NCI-H2227 (cell line): ENCODE results near the gene GALM.
"Not testable (repeated sequence)": the region's sequence is repeated elsewhere in the genome, so short reads cannot be mapped to it uniquely, and the experiment has no call there.

Experiments
- DNase-seq: peaks from one replicate; lab custom pipeline; 2025; ENCODE audit not compliant: unreplicated experiment; lab: John Stamatoyannopoulos, UW

The GALM gene

DNA sequence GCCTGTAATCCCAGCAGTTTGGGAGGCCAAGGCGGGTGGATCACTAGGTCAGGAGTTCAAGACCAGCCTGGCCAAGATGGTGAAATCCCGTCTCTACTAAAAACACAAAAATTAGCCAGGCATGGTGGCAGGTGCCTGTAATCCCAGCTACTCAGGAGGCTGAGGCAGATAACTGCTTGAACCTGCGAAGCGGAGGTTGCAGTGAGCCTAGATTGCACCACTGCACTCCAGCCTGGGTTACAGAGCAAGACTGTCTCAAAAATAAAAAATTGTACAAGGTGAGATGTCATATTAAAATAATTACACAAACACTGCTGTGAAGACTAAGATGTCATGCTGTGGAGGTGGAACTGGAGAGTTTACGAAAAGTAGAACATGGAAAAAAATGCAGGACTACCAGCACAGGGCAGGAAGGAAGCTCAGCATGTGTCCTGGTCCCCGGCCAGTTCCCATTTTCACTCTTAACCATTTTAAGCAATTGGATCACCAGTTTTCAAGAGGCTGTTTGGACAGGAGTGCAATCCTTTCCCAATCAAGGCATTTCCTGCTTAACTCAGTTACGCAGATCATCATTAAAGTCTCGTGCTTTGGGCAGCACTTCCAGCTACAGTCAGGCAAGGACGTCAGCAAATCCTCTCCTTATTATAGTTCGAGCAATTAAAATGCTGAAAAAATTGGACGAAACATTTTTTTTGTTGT, 71.2 kb downstream of the GALM start:
- peak; percentile 26 for DNase-seq

DNA sequence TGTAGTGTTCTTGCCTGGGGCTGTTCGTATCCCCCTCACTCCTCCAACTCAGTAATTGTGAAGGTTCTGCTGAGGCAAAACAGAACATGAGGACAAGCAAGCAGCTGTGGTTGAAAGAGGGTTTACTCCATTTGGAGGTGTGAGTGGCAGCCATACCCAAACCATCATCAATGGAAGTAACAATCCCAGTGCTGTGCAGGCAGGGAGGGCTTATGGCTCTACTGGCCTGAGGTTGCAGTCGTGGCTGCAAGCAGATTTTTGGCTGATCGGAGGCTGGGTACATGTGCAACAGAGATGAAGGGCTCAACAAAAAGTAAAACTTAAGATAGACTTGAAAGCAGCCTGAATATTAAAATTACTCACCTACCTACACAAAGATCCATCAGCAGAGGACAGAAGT, 72.0 kb downstream of the GALM start:
- DNase-seq: no peak

DNA sequence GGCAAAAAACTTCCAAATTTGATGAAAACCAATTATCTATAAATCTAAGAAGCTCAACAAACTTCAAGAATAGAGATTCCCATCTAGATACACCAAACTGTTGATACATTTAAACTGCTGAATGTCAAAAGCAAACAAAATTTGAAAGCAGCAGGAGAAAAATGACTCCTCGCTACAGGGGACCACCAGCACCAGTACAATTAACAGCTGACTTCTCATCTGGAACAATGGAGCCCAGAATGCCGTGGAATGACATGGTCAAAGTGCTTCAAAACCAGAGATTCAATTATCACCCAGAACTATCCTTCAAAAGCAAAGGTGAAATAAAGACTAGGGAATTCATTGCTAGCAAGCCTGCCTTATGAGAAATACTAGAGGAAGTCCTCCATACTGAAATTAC, 73.6 kb downstream of the GALM start:
- DNase-seq: no peak

DNA sequence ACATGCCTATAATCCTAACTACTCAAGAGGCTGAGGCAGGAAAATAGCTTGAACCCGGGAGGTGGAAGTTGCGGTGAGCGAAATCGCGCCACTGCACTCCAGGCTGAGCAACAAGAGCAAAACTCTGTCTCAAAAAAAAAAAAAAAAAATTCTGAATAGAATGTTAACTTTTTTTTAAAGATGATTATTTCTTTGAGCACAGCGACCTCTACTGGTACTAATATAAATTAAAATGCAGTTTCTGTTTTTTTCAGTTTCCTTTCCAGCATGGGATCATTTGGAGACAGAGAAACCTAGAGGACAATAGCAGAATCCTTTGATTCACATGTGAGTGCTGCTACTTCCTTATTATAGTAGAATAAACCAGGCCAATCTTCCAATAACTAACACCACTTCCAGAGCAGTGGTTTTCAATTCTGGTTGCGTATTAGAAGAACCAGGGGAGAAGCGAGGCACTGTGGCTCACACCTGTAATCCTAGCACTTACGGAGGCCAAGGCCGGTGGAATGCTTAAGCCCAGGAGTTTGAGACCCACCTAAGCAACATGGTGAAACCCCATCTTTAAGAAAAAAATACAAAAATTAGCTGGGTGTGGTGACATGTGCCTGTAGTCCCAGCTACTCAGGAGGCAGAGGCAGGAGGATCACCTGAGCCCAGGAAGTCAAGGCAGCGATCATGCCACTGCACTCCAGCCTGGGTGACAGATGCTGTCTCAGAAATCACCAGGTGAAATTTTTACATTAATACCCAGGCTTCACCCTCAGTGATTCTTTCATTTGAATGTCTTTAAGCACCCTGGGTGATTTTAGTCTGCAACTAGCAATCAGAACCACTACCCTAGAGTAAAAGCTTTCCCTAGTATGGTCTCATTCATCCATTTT, 75.2 kb downstream of the GALM start:
- DNase-seq: peak; percentile 65

DNA sequence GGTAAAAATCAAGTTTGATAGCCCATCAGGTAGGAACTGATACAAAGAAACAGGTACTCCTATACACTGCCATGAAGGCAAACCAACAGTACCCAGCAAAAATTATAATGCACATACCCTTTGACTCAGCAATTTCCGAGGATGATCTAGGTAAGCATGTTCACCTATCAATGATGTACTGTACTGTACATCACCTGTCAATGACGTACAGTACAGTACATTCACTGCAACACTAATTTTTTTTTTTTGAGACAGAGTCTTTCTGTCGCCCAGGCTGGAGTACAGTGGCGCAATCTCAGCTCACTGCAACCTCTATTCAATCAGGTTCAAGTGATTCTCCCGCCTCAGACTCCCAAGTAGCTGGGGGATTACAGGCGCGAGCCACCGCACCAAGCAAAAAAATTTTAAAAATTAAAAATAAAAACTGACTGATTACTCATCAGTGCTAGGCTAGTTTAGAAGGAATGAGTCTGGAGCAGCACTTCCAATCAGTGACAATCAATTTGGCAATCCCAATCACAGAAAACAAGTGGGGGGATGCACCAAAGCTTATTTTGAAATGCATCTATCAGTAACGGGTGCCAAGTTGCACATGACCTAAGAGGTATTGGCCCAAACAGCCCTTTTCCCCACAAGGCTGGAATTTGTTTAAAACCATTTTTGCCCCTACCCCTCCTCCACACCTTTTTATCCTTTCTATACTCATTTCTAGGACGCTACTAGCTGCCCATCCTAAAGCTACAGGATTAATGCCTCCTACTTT, 77.1 kb downstream of the GALM start:
- DNase-seq: no peak

DNA sequence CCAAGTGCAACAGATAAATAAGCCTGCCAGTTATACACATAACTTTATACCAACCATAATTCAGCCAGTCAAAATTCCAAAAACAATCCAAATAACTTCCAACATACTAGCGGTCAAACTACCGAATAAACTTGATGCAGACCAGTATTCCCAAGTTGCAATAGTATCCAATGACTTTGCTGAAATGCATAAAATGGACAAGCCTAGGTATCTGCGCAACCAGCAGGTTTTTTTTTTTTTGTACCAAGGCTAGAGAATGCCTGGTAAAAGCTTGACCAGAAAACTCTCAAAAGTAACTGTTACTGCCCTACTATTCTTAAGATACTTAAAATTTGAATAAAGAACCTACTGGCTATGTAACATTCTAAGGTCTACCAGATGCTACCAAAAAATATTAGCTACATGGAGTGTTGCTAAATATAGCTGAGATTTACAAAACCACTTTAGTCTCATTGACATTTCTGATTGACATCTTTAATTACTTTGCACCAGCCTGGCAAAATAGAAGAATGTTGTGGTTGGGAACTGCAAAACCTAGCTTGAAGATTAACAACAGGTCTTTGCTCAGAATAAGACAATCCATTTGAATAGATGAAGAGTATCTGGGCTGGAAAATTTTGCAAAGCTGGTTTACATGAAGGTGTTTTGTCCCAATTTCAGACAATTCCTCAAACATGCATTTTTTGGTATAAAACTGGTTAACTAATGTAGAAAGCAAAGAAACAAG, 77.9 kb downstream of the GALM start:
- DNase-seq: no peak

DNA sequence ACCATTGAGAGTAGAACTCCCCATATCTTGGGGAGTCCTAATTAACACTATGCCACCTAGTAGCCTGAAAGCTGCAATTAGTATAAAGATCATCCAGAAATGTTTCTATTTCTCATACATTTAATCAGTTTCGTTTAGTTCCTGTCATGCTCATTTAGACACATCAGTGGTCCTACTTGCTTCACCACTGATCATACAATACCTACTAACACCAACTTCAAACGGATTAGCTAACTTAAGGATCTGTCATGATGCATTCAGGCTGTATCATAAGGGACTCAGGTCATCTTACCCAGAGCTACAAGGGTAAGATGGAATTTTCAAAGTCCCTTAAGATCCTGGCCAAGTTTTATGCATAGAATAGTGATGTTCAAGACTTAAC, 78.5 kb downstream of the GALM start:
- DNase-seq: no peak

DNA sequence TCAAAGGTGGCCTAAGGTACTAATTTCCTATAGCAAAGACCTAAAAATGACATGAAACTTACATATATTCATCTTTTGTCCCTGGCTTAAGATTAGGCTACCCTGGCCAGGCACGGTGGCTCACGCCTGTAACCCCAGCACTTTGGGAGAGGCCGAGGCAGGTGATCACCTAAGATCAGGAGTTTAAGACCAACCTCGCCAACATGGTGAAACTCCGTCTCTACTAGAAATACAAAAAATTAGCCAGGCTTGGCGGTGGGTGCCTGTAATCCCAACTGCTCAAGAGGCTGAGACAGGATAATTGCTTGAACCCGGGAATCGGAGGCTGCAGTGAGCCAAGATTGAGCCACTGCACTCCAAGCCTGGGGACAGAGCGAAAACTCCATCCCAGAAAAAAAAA, 79.4 kb downstream of the GALM start:
- no peak for DNase-seq

DNA sequence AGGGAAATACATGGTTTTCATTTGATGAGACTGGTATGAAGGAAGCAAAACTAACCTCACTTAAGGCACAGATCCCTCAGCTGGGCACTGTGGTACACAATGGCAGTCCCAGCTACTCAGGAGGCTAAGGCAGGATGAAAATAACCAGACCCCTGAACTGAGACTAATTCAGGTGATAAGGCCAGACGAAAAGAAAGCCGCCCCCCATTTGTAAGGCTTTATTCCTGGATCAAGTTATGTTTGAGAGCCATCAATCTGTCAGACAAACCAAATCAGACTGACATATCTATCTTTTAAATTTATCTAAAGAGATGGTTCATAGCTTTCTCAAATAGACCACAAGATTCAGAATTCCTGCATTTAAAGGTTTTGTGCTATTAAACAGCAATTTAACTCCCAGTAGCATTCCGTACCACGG, 81.1 kb downstream of the GALM start:
- DNase-seq: no peak

DNA sequence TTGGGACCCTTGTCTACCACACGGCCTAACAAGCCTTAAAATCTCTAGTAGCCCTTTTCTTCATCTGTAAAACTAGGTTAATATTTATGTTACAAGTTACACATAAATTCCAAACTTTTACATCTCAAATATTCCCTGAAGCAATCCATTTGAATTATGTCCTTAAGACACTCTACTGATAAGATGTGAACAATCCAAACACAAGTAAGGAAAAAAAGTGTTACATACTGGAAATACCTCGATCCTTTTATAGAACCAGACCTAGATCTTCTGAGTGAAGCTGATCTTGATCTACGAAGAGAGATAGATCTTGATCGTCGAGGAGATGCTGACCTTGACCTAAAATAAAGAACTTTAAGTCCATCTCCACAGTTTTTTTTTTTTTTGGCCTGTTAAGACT, 81.9 kb downstream of the GALM start:
- no peak for DNase-seq

DNA sequence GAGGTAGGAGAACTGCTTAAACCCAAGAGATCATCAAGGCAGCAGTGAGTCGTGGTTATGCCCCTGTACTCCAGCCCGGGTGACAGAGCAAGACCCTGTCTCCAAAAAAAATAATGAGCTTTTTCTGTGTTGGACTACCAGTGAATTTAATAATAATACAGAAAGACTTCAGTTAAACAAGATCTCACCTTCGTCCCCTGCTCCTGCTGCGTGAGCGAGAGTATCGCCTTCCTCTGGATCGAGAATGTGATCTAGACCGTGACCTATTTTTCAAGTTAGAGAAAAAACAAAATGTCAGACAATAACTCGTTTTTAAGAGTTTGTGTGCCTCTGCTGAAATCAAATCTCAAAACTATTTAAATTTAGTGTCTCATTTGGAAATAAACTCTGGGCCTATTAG, 82.5 kb downstream of the GALM start:
- no peak for DNase-seq

DNA sequence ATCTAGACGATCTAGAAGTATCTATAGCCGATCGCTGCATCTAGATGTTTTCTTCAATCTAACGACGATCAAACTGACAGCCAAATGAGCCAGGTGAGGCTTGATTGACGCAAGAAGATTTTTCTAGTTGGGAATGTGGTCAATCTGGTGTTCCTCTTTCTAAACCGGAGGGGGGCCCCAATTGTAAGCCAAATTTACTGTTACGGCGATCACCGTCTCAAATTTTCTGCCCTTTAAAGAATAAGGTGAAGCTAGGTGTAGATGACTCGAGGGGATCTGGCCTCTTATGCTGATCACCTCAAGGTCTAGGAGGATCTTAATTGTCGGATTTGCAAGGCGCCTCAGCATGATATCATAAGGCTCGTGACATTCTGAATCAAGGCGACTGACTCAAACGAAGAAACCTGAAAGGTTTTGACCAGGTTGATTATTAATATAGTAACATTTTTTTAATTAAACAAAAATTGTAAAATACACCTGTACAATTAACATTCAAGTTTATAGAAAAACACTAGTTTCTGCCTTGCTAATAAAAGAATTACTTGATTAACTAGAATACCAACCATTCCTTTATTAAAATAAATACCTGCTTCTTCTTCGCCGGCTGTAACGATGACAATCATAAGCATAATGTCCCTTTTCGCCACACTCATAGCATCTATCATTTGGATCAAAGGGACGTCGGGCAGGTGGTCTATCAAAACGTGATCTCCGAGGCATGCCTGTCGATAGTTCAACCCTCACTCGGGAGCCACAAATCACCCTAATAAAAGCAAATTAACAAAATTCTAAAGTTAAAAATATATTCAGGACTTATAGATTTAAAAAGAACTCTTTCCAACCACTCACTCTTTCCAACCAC, 83.3 kb downstream of the GALM start:
- DNase-seq: no peak

DNA sequence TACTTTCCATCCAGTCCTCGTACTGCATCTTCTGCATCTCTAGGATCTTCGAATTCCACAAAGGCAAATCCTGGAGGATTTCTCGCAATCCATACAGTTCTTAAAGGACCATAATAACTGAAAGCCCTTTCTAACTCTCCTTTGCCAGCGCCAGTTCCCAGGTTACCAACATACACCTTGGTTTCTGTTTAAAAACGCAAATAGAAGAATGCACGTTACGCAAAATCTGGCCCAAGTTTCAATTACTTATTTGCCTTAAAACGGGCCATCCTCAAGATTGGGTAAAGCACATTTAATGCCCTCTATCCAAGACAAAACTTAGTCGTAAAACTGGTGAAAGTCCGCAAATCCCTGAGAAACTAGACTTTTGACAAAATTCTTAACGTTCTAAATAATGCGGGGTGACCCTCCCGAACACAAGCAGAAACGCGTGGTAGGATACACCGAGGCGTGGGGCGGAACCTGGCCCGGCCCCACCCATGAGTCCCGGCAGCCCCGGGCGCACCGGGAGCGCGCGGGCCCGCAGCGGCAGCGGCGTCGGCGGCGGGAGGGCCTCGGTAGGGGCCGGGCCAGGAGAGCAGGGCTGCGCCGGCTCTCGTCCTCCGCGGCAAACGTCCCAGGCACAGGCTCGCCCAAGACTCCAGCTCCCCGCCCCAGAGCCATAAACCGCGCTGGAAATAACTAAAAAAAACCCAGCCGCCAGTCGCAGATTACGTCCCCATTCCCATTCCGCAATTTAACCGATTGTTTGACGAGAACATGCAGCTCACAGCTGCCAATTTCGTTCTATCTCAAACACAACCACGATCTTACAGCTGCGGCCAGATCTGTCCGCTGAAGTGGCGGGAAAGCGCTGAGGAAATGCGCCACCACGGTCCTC, 84.3 kb downstream of the GALM start:
- peak; percentile 65 for DNase-seq

DNA sequence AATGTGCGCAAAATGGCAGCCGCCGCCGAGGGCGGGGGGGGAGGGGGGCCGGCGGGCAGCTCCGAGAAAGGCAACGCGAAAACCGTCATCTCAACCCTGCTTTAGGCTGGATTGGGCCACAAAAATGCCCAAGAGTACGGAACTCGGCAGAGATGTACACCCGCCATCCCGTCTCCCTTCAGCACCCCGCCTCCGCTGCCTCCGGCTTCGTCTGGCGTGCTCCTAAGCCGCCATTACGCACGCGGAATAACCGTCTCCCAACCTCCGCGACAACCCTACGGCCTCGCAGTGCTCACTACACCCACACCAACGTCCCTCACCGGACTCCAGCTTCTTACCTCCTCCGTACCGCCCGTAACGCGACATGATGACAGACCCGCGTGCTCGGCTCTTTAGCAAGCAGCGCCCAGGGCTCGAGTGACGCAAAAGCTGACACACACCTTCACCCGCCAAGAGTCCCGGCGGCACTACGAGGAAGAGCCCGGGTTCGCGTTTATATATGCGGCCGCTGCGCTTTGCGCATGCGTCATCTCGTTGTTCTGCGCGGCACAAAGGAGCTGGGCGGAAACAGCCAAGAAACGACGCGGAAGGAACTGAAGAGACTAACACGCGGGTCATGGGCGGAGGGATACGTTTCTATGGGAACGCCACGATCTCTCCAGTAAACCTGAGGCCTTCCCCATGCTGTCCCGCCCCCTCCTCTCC, 85.1 kb downstream of the GALM start, which contains the start of gene SRSF7:
TSS of gene SRSF7 (minus strand) at position 471 of the 705 bp plus-strand sequence. CDS start at position 366, 105 bp downstream.
- DNase-seq: peak; percentile 99

DNA sequence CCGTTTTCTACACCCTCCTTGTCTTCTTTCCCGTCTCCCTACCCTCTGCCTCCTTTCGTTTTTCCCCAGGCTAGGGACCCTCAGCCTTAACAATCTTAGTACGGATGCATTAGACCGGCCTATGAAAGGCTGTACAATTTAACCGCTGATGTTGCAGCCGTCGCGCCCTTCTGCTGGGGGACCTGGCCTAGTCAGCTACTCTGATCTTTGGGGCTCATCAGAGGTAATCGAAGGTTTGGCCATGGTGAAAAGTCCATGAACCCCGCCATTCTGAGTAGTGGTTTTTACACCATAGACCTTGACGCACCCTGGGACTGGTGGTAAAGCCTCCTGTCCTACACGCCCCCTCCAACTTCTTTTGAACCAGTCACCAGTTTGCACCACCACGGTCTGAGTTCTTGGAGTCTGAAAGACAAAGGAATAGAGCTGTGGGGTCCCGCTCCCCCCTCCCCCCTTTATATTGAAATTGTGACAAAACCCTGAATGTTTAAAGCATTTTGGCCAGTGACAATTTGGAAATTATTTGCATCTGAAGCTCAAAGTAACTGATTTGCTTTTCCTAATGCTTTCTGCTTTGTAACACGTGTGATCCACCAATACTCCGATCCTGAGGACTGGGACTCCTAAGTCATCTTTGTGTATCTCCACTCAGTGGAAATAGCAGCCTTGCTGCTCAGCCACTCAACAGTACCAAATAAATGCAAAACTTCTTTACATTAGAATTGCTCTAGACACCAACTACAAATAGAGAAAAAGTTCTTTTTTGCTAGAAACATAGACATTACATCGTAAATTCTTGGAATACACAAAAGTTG, 85.9 kb downstream of the GALM start:
- peak; percentile 67 for DNase-seq

DNA sequence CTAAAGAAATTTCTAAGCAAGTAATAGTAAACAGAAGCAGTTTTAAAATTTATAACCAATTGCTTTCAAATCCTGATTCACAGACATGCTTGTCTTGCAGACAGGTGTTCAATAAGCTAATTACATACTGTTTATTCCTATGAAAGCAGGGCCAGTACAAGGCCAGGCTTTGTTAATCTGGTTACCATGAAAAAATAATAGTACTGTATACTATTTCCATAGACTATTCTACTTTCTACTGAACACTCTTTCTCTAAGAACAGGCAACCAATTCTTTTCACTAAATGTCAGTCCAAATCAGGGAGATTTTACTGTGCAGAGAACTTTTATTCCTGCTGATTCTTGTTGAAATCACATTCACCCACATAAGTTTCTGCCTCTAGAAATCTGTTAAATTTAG, 88.1 kb downstream of the GALM start:
- no peak for DNase-seq

DNA sequence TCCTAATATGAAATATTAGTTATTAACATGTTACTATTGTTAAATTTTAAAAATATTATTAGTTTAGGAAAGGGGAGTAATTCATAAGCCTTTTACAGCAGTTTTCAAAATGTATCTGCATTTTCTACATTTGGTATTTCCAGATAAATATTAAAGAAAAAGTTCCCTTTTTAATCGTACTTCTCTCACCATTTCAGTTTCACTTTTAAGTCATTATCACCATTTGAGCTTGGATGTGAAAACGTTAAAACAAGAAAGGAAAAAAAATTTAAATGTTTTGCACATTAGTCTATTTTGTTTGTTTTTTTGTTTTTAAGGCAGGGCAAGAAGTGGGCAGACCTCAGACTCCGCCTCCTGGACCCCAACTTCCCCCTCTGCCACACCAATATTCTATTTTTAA, 88.6 kb downstream of the GALM start:
- no peak for DNase-seq

DNA sequence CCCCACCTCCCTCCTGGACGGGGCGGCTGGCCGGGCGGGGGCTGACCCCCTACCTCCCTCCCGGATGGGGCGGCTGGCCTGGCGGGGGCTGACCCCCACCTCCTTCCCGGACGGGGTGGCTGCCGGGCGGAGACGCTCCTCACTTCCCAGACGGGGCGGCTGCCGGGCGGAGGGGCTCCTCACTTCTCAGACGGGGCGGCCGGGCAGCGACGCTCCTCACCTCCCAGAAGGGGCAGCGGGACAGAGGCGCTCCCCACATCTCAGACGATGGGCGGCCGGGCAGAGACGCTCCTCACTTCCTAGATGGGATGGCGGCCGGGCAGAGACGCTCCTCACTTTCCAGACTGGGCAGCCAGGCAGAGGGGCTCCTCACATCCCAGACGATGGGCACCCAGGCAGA, 90.0 kb downstream of the GALM start:
- not testable (repeated sequence) for DNase-seq
